Uterus (tissue), 2 donors: ENCODE measurements around the gene APOBEC4.

ENCODE experiments used
- CTCF ChIP-seq, 4 experiments: fragments of 200-600 bp in 2 of 4; fragments of 450-650 bp in 2 of 4; sonication (generic) in 2 of 4; IDR thresholded peaks; one replicate each; pipeline ENCODE4 v1.5.1; 2016 to 2019; ENCODE audit warnings: antibody characterized with exemption in 4 of 4, mild to moderate bottlenecking in 2 of 4, moderate library complexity in 1 of 4
- POLR2A ChIP-seq, 2 donors: fragments of 450-650 bp; IDR thresholded peaks; one replicate each; pipeline ENCODE4 v1.6.1; 2016; ENCODE audit warnings: antibody characterized with exemption in 2 of 2, mild to moderate bottlenecking in 1 of 2, moderate library complexity in 1 of 2

GRCh38 chr1:183640193-183640592 lies 12.9 kb downstream of the APOBEC4 start:
- TF ChIP-seq POLR2A (IDR thresholded peaks at IDR 0.05) (no peak), CTCF (IDR thresholded peaks at IDR 0.05) (no peak)
